ENCODE measurements around the gene CHADL.

The CHADL gene

GRCh38 chr22:41231369-41231768 is 9.4 kb downstream of the CHADL start:
- no peak for DNase-seq (ENCODE audit: low read depth in 2 of 3, low spot score in 2 of 3)

GRCh38 chr22:41230401-41230785 is 10.3 kb downstream of the CHADL start:
- no peak for DNase-seq (ENCODE audit: low read depth in 2 of 3, low spot score in 2 of 3)

- DNase-seq (ENCODE audit: low read depth in 2 of 3, low spot score in 2 of 3) = no peak
These were observed 10.9 kb downstream of the CHADL start for GRCh38 chr22:41229730-41230400.

- no peak for DNase-seq (ENCODE audit: low read depth in 2 of 3, low spot score in 2 of 3)
These were observed 11.5 kb downstream of the CHADL start for GRCh38 chr22:41229215-41229614.

- DNase-seq (ENCODE audit: low read depth in 2 of 3, low spot score in 2 of 3) = no peak
These were observed 13.7 kb downstream of the CHADL start for GRCh38 chr22:41226723-41227655.

GRCh38 chr22:41223535-41223934 is 17.2 kb downstream of the CHADL start:
- DNase-seq (ENCODE audit: low read depth in 2 of 3, low spot score in 2 of 3) = no peak

GRCh38 chr22:41222846-41223507 is 17.8 kb downstream of the CHADL start:
- DNase-seq (ENCODE audit: low read depth in 2 of 3, low spot score in 2 of 3) = no peak

GRCh38 chr22:41217553-41218157 is 23.1 kb downstream of the CHADL start:
- DNase-seq (ENCODE audit: low read depth in 2 of 3, low spot score in 2 of 3) = no peak

GRCh38 chr22:41216984-41217383 is 23.7 kb downstream of the CHADL start:
- DNase-seq (ENCODE audit: low read depth in 2 of 3, low spot score in 2 of 3) = no peak

GRCh38 chr22:41215926-41216325 is 24.8 kb downstream of the CHADL start:
- no peak for DNase-seq (ENCODE audit: low read depth in 2 of 3, low spot score in 2 of 3)

GRCh38 chr22:41215409-41215808 is 25.3 kb downstream of the CHADL start:
- DNase-seq (ENCODE audit: low read depth in 2 of 3, low spot score in 2 of 3) = no peak

GRCh38 chr22:41206719-41207118 is 34.0 kb downstream of the CHADL start:
- DNase-seq (ENCODE audit: low read depth in 2 of 3, low spot score in 2 of 3) = no peak

GRCh38 chr22:41204992-41205900 is 35.5 kb downstream of the CHADL start, which contains the start of gene L3MBTL2:
Gene L3MBTL2 (plus strand): TSS chr22:41205312. CDS start chr22:41205363, 51 bp downstream.
- peak; percentile 96 to 98 (median 96) for DNase-seq (ENCODE audit: low read depth in 2 of 3, low spot score in 2 of 3)

- DNase-seq (ENCODE audit: low read depth in 2 of 3, low spot score in 2 of 3) = no peak
These were observed 36.7 kb downstream of the CHADL start for GRCh38 chr22:41204066-41204465.

- DNase-seq (ENCODE audit: low read depth in 2 of 3, low spot score in 2 of 3) = no peak
These were observed 37.6 kb downstream of the CHADL start for GRCh38 chr22:41203118-41203517.

GRCh38 chr22:41201141-41201540 is 39.6 kb downstream of the CHADL start:
- no peak for DNase-seq (ENCODE audit: low read depth in 2 of 3, low spot score in 2 of 3)

- peak in 1 of 3 experiments; percentile 35 for DNase-seq (ENCODE audit: low read depth in 2 of 3, low spot score in 2 of 3)
These were observed 42.6 kb downstream of the CHADL start for GRCh38 chr22:41198027-41198580.

- peak; percentile 57 to 68 (median 60) for DNase-seq (ENCODE audit: low read depth in 2 of 3, low spot score in 2 of 3)
These were observed 43.4 kb downstream of the CHADL start for GRCh38 chr22:41197038-41197972.

- DNase-seq (ENCODE audit: low read depth in 2 of 3, low spot score in 2 of 3) = no peak
These were observed 46.9 kb downstream of the CHADL start for GRCh38 chr22:41193829-41194228.

Measured in activated CD8-positive, alpha-beta memory T cell treated with anti-CD3 and anti-CD28 coated beads for 48 hours (primary cell).